ENCODE results near the gene CTTNBP2.

The CTTNBP2 gene

DNA sequence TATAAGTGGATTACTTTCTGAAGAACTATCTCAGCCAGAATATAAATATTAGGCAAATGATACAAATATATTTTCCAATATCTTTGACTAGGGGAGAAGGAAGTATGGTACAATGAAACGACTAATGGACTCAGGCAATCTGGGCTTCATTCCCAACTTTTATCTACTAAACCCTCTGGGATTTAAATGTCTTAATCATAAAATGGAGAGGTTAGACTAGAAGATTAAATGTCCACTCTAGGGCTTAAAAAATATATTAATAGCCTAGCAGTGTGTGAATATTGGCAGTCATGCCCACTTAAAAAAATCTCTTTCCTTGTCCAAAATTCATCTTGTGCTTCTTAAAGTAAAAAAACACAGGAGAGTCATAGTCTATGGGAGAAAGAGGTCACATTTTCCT, 98.3 kb downstream of the CTTNBP2 start:
- DNase-seq (ENCODE audit: extremely low spot score): no peak
- TF ChIP-seq, protein P1, sequence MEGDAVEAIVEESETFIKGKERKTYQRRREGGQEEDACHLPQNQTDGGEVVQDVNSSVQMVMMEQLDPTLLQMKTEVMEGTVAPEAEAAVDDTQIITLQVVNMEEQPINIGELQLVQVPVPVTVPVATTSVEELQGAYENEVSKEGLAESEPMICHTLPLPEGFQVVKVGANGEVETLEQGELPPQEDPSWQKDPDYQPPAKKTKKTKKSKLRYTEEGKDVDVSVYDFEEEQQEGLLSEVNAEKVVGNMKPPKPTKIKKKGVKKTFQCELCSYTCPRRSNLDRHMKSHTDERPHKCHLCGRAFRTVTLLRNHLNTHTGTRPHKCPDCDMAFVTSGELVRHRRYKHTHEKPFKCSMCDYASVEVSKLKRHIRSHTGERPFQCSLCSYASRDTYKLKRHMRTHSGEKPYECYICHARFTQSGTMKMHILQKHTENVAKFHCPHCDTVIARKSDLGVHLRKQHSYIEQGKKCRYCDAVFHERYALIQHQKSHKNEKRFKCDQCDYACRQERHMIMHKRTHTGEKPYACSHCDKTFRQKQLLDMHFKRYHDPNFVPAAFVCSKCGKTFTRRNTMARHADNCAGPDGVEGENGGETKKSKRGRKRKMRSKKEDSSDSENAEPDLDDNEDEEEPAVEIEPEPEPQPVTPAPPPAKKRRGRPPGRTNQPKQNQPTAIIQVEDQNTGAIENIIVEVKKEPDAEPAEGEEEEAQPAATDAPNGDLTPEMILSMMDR (IDR thresholded peaks at IDR 0.05; ENCODE audit: control extremely low read depth, extremely low read depth, low read depth, missing control alignments): no peak
- ChIA-PET CTCF (interaction anchor here (1.0 to 1.7 kb wide), 4 partner anchors 17 to 29 kb away, joined by 3 to 5 read pairs (median 4); no protein-coding TSS in a partner anchor), POLR2A (no interaction called here)

DNA sequence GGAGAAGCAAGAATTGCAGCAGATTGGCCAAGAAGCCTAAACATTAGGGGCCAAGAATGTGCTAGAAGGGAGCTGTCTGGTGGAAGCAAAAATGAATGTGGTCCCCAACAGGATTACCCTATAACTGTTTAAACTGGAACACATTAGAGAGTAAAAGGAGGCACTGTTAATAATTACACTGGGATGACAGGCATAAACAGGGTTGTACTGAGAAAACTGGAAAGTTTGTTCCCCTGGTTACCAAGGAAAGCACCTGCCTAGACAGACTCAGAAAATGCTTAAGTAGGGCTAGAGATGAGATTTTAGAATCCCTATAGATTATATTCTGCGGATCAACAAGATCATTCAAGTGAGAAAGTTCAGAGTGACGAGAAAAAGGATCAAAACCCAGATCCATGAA, 100.8 kb downstream of the CTTNBP2 start:
- ChIA-PET POLR2A (no interaction called here), CTCF (no interaction called here)
- DNase-seq (ENCODE audit: extremely low spot score): no peak
- TF ChIP-seq, protein P1 (IDR thresholded peaks at IDR 0.05; ENCODE audit: control extremely low read depth, extremely low read depth, low read depth, missing control alignments): no peak

DNA sequence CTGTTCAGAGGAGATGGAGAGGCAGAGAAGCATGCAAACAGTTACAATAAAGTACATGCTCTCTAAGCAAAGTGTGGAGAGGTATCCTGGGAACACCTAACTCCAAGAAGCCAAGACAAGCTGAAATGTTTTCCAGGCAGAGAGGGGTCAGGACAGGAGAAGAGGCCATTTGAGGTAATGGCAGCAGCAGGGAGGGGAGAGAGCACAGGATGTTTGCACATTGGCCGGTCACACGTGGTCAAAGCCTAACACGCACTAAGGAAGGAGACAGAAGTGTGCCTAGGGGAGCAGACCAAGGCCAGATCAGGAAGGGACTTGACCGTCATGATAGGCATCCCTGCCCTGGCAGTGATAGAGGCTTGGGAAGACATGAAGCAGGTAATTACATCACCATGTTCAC, 101.5 kb downstream of the CTTNBP2 start:
- CTCF ChIA-PET: interaction anchor here (1.5 kb wide), 2 partner anchors 14 to 20 kb away, joined by 3 to 5 read pairs; no protein-coding TSS in a partner anchor
- DNase-seq (ENCODE audit: extremely low spot score): no peak
- POLR2A ChIA-PET: no interaction called here
- TF ChIP-seq, protein P1 (IDR thresholded peaks at IDR 0.05; ENCODE audit: control extremely low read depth, extremely low read depth, low read depth, missing control alignments): no peak

DNA sequence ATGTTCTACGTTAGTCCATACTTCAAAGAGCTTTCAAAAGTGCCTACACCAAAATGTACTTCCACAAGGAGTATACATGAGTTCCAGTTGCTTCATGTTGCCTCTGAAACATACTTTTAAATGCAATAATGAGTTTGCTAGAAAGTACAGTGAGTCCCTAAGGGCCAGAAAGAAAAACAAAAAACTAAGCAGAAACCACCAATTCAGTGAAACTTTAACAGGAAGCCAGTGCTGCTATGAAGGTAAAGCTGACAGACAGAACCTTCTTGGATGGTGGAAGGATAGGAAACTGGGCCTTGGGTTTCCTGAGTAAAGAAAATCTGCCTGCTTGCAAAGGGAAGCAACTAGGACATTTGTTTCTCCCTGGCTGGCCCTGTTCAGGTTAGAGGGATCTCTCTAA, 104.2 kb downstream of the CTTNBP2 start:
- POLR2A ChIA-PET: no interaction called here
- no peak for DNase-seq (ENCODE audit: extremely low spot score)
- TF ChIP-seq, protein P1 (IDR thresholded peaks at IDR 0.05; ENCODE audit: control extremely low read depth, extremely low read depth, low read depth, missing control alignments): no peak
- CTCF ChIA-PET: interaction anchor here (2.0 kb wide), 1 partner anchor 11 kb away, joined by 10 read pairs; no protein-coding TSS in a partner anchor

DNA sequence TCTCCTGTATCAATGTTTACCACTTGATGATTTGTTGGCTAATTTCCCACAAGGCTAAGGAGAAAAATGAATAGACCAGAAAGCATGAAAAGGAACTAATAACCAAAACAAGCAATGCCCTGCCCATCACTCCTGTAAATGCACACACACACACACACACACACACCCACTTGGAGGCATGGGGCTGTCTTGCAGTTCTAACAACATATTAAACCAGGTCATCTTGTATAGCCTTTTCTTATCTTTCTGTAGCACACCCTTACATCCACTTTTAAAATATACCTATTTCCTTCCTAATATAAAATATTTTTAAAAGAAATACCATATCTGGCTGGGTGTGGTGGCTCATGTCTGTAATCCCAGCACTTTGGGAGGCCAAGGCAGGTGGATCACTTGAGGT, 105.3 kb downstream of the CTTNBP2 start:
- CTCF ChIA-PET: interaction anchor here (1.2 kb wide), 1 partner anchor 29 kb away, joined by 3 read pairs; no protein-coding TSS in a partner anchor
- POLR2A ChIA-PET: no interaction called here
- TF ChIP-seq, protein P1 (IDR thresholded peaks at IDR 0.05; ENCODE audit: control extremely low read depth, extremely low read depth, low read depth, missing control alignments): no peak
- no peak for DNase-seq (ENCODE audit: extremely low spot score)

DNA sequence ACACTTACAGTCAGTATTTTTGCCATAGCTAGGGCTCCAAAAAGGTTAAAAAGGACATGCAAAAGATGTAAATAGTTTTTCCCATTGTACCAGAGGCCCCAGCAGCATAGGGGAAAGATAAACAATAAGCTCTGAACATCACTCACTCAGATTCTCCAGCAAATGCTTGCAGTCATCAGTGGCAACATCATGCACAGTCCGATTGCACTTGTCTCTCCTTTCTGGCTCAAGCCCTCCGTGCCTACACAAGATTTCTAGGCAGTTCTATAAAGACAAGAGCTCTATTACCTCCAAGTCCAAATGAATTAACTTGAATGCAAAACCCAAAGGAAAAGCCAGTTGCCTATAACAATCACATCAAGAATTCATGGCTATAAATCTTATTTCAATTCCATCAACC, 106.3 kb downstream of the CTTNBP2 start:
- ChIA-PET POLR2A (no interaction called here), CTCF (interaction anchor here (1.2 to 2.1 kb wide), 3 partner anchors 10 to 30 kb away, joined by 3 to 8 read pairs (median 6); no protein-coding TSS in a partner anchor)
- no peak for DNase-seq (ENCODE audit: extremely low spot score)
- TF ChIP-seq, protein P1 (IDR thresholded peaks at IDR 0.05; ENCODE audit: control extremely low read depth, extremely low read depth, low read depth, missing control alignments): no peak
